GM19035 (cell line): ENCODE data around the gene CYB5RL.
"Not testable (repeated sequence)": the region's sequence is repeated elsewhere in the genome, so short reads cannot be mapped to it uniquely, and the experiment has no call there.

Source experiments
- ATAC-seq: cut with Tn5 transposase; IDR thresholded peaks from one replicate; pipeline ENCODE4 v1.9.1; 2021; ENCODE audit not compliant: unreplicated experiment

CYB5RL gene

DNA sequence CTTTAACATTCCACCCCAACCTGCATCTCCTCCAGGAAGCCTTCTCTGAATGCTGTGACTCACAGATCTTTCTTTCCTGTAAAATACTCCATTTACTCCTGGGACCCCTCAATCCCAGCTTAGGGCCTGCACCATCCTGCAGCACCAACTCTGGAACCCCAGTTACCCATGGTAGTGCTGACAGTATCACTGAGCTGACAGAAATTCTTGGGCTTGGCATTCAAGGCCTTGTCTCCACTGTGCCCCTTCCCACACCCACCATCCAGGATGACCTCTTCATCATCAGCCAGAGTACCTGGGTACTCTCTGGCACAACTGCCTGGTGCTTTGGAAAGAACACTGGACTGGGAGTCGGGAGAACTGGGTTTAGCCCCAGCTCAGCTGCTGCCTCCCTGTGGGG lies 8.3 kb downstream of the CYB5RL start:
- ATAC-seq, result no peak

DNA sequence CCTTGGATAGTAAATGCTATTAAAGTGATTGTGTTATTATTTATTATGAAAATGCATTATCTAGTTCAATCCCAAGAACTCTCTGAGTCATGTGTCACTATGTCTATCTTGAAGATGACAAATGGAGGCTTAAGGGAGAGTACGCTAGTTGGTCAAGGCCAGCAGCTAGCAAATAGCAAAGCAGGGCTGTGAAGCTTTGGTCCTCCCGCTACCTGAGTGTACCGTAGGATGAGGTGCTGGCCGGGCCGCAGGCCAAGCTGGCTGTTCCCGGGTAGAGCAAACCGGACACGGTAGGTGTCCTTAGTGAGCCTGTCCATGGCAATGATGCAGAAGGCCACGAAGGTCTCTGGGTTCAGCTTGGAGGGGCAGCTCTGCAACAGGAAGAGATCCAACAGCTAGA lies 9.3 kb downstream of the CYB5RL start:
- no peak for ATAC-seq

GRCh38 chr1:54188291-54188690 lies 11.5 kb downstream of the CYB5RL start:
- no peak for ATAC-seq

DNA sequence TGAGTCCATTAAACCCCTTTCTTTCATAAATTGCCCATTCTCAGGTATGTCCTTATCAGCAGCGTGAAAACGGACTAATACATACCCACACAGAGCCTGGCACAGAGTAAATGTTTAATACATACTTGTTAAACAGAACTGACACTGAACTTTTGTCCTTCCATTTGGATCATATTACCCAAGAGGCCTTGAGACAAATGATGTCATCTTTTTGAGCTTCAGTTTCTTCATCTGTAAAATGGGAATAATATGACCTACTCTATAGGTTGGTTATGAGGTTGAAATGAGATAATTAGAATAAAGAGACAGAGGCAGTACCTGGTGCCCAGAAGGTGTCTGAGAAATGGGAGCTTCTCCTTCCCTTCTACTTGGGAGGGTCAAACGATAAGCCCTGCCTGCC lies 13.8 kb downstream of the CYB5RL start:
- no peak for ATAC-seq

- no peak for ATAC-seq
These were observed 19.0 kb downstream of the CYB5RL start for GRCh38 chr1:54180701-54181360.

DNA sequence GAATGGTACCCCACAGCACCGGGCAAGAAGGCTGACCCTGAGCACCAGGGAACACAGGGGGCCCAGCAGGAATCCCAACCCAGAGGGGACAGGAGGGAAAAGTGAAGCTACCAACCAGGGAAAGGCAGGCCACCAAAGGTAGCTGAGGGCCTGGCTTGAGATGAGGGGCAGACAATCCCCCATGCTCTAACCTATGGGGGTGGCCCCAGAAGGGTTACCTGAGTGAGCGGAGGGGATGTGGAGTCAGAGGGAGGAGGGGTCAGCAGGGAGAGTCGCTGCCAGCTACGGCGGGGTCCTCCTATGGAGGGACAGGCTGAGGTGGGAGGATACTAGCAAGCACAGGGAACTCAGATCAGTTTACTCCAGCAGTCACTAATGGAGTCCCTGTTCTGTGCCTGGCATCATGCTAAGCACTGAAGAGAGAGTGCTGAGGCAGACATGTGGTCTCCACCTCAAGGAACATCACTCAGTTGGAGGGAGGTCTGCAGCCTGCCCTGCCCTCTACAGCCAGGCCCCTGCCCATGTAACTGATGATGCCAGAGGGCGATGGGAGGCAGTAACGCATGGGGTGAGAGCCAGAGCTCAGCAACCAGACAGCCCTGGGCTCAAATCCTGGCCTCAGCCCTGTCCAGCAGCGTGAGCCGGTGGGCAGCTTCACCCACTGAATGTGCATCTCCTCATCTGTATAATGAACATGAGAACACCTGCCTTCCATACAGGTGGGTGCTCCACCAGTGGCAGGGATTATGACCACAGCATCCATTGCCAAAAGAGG lies 21.3 kb downstream of the CYB5RL start:
- no peak for ATAC-seq

DNA sequence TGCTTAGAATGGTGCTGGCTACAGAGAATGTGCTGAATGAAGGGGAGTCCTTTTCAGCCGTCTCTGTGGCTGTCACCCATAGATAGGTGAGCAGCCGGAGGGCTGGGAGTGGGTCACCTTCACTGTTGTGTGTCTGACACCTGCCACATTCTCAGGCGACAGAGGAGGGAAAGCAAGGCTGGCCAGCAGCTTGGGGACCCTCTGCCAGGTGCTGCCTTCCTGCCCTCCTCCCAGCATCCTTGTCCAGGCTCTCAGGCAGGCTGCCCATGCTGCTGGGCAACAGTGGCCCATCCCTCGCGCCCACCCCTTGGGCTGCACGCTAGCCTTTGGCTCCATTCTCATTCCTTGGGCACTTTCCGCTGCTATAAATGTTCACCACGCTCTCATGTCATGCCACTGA lies 22.1 kb downstream of the CYB5RL start:
- ATAC-seq, result no peak

DNA sequence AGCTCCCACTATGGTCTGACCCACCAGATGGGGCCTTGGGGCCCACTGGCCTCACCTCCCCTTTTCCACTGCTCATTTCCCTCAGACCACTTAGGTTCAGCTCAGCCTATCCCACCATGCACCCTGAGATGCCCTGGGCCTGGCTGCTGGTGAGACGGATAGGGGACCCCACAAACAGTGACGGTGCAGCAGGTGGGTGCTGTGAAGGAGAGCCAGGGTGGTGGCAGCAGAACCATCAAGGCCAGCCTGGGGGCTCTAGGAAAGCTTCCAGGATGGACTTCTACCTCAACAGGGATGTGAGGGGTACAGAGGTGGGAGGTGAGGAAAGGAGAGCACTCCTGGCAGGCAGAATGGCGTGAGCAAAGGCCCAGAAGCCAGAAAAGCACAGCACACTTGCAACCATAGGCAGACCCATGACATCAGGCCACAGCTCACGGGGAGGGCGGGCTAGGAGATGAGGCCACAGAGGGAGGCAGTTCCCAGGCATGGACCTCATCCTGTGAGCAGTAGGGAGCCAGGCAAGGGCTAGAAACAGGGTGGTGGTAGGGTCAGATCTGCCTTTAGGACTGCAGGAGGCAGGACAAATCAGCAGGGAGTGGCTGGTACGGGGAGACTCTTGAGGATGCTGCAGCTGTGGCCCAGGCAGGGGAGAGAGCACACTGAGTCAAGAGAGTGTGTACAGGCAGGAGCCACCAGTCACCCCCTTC lies 23.1 kb downstream of the CYB5RL start:
- ATAC-seq, result no peak

DNA sequence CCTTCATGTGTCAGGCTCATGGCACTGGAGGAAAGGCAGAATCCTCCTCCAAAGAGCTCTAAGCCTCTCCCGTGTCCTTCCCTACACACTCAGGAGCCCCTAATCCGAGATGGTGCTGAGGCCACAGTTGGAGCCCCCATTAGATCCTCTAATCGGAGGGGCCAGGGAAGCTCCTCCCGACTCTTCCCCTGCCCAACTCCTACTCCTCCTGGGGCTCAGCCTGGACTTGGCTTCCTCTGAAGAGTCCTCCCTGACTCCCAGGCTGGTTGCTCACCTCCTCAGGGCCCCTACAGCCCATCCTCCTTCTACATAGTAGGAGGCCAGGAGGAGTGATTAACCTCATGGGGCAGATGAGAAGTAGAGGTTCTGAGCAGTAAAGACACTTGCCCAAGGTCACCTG lies 25.7 kb downstream of the CYB5RL start:
- ATAC-seq, result no peak

DNA sequence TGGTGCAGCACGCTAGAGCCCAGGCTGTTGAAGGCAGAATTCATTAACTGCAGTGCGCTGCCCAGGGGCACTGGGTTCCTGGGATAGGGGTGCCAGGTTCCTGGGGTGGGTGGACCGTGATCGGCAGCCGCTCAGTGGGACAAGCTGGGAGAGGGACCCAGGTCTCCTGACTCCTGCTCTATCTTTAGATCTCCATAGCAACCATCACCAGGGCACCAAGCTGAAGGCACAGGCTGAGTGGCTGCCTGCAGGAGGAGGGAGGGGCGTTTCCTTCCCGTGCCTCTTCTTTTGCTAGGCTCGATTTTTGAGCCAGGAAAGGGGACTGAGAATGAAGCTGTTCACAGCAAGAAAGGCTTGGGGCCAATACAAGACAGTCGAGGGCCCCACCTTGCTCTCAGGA lies 26.1 kb downstream of the CYB5RL start:
- ATAC-seq, result no peak

DNA sequence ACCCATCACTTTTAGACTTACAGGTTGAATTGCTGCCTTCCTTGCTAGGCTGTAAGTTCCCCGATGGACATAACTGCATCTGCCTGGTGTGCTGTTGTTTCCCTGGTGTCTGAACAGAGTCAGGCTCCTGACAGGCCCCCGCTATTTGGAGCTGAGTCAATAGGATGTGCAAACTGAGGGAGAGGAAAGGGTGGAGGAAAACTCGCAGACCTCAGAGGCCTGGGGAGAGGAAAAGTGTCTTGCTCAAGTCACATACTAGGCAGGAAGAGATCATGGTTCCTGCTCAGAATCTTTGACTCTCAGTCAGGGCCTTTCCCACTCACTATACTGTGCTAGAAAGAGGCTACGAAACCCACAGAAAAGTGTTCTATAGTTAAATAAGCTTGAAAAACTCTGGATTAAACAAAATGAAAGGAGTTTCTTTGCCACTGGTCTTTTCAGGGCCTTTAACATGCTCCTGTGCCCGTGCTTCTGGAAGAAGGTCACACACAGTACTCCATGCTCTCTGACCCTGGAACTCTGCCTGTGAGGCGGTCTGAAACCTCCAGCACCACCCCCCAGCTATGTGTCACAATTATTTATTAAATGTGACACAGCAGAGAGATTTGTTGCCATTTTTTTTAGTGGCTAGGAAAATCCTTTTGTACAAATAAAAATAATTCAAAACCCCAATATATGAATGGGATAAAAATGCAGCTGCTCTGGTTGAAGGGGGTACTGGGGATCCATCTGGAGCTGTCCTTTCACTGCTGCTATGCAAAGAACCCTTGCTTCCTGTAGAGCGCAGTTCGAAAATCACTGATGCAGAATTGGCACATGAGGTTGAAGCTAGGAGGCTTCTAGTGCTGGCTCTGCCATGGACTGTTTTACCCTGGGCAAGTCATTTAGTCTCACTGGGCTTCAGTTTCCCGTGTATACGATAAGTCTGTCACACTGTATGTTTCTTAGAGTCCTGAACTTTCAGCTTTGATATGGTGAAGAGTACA lies 26.9 kb downstream of the CYB5RL start:
- ATAC-seq, result no peak

DNA sequence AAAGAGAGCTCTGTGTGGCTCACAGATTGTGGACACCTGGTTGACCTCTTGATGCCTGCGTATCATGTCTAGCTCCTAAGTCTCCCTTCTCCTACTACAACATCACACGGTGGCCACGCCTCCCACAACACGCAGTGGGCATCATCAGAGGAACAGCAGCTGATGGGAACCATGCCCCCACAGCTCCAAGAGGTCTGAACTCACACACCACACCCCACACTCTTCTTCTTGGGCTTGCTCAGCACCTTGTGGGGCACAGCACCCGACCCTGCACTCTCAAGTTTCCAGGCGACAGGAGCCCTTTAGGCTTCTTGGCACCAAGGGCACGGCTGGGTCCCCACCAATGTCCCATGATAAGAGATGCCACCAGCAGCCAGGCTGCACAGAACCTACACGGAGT lies 28.2 kb downstream of the CYB5RL start:
- ATAC-seq, result no peak

- ATAC-seq, result no peak
These were observed 28.8 kb downstream of the CYB5RL start for GRCh38 chr1:54171016-54171415.

GRCh38 chr1:54169068-54169467 lies 30.8 kb downstream of the CYB5RL start:
- ATAC-seq, result no peak

DNA sequence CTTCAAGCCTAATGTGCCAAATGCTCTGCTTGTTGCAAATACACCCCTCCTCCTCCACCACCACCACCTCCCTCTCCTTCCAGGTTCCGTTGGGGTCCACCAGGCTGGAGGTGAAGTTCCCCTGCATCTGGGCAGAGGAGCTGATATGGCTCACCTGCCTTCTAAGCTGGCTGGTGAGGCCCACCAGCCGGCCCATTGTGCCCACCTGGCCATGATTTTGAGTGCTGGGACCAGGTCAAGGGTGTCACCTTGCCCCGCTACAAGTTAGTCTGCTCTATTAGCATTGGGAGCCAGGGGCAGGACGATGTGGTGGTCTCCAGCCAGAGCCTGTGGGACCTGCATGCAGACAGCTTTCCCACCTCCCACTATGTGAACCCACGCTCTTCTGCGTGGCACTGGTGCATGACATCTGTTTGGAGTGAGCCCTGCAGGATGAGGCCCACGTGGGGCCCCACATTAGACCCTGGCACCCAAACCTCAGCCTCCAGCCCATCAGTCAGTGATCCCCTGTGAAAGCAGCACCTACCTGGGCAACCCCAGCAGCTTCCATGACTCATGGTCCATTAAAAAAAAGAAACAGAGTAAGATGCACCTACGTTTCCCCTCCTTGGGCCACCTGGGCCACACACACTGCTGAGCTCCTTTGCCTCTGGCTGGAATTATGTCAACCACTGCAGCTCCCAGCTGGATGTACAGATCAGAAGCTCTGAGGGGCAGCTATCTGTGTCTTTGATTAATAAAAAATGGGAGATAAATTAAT lies 31.4 kb downstream of the CYB5RL start:
- ATAC-seq, result no peak

- ATAC-seq, result no peak
These were observed 32.2 kb downstream of the CYB5RL start for GRCh38 chr1:54167422-54168139.

DNA sequence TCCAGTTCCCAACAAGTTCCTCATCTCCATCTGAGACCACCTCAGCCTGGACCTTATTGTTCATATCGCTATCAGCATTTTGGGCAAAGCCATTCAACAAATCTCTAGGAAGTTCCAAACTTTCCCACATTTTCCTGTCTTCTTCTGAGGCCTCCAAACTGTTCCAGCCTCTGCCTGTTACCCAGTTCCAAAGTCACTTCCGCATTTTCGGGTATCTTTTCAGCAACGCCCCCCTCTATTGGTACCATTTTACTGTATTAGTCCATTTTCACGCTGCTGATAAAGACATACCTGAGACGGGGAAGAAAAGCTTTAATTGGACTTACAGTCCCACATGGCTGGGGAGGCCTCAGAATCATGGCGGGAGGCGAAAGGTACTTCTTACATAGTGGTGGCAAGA lies 33.5 kb downstream of the CYB5RL start:
- ATAC-seq, result not testable (repeated sequence)

DNA sequence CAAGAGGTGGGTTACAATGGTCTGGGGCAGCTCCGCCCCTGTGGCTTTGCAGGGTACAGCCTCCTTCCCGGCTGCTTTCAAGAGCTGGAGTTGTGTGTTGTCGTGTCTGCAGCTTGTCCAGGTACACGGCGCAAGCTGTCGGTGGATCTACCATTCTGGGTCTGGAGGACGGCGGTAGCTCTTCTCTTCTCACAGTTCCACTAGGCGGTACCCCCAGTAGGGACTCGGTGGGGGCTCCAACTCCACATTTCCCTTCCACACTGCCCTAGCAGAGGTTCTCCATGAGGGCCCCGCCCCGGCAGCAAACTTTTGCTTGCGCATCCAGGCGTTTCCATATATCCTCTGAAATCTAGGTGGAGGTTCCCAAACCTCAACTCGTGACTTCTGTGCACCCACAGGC lies 34.7 kb downstream of the CYB5RL start:
- ATAC-seq, result no peak

DNA sequence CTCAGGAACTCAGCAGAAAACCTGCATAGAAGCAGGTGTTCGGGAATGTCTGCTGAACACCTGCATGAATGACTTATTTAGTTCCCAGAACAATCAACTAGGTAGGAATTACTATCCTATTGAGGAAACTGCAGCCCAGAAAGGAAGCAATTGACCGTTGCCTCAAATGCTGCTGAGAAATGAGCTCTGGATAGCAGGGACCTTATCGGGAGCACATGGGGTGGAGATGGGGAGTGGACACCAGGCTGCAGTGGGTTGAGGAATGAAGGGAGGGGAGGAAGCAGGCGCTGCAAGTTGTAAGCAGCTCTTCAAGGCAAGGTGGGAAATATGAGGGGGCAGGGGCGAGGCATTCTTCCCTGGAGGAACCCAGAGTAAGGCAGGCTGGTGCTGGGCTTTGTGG lies 36.3 kb downstream of the CYB5RL start:
- no peak for ATAC-seq

- ATAC-seq, result no peak
These were observed 36.8 kb downstream of the CYB5RL start for GRCh38 chr1:54163051-54163450.
